K562 (cell line): Measurements from ENCODE around the gene NOLC1. TPM values are rescaled to one million over a fixed set of nuclear protein-coding genes. Genes with fewer than 3 reads are reported as not detected.

ENCODE experiments used
- CTBP1 ChIP-seq: fragments of 450-650 bp; IDR thresholded peaks from 2 replicates; pipeline ENCODE4 v1.6.1; 2016; ENCODE audit warnings: borderline replicate concordance
- GMEB1 ChIP-seq: fragments of 250-450 bp; sonication (Bioruptor Pico); IDR thresholded peaks from 2 replicates; pipeline ENCODE4 v1.4.0; 2020; ENCODE audit warnings: mild to moderate bottlenecking
- HMG20B ChIP-seq: fragments of 250-450 bp; sonication (Bioruptor Pico); IDR thresholded peaks from 2 replicates; pipeline ENCODE4 v1.5.0; 2021; ENCODE audit warnings: mild to moderate bottlenecking
- HMGN3 ChIP-seq: IDR thresholded peaks from 2 replicates; pipeline ENCODE4 v1.6.1; 2011; ENCODE audit warnings: borderline replicate concordance, low read depth, mild to moderate bottlenecking, mixed read lengths, low read length; ENCODE audit not compliant: insufficient read length; ENCODE audit errors: extremely low read depth
- JUNB ChIP-seq: fragments of 450-650 bp; formaldehyde crosslinking; conservative IDR thresholded peaks from 2 replicates; pipeline ENCODE4 v1.4.0; 2020; ENCODE audit warnings: mild to moderate bottlenecking
- PCBP1 ChIP-seq: fragments of 200-400 bp; formaldehyde crosslinking; IDR thresholded peaks from 2 replicates; pipeline ENCODE4 v1.6.1; 2018; ENCODE audit warnings: mild to moderate bottlenecking, low read depth, low read length; ENCODE audit not compliant: poor library complexity, severe bottlenecking
- PHF21A ChIP-seq: fragments of 450-650 bp; IDR thresholded peaks from 2 replicates; pipeline ENCODE4 v1.6.1; 2017; ENCODE audit warnings: low read depth, borderline replicate concordance
- POLR2B ChIP-seq: fragments of 450-650 bp; IDR thresholded peaks from 2 replicates; pipeline ENCODE4 v1.6.1; 2018; ENCODE audit warnings: low read depth; ENCODE audit not compliant: partially characterized antibody
- RBM22 ChIP-seq: fragments of 200-400 bp; formaldehyde crosslinking; IDR thresholded peaks from 2 replicates; pipeline ENCODE4 v1.6.1; 2018; ENCODE audit warnings: low read length, low read depth; ENCODE audit not compliant: poor library complexity, severe bottlenecking
- REST ChIP-seq, 2 experiments: fragments of 450-650 bp; formaldehyde crosslinking in 1 of 2; IDR thresholded peaks; 2 replicates each; pipeline versions ENCODE4 v1.4.0 to v1.6.1; 2014 to 2020; ENCODE audit warnings: mild to moderate bottlenecking in 2 of 2, borderline replicate concordance in 1 of 2, low read depth in 1 of 2
- SNAPC5 ChIP-seq: fragments of 250-450 bp; sonication (Bioruptor Pico); IDR thresholded peaks from 2 replicates; pipeline ENCODE4 v1.8.0; 2021; ENCODE audit warnings: moderate library complexity, mild to moderate bottlenecking, inconsistent platforms
- STAG1 ChIP-seq: sonication (generic); formaldehyde crosslinking; IDR thresholded peaks from 2 replicates; pipeline ENCODE4 v1.5.0; 2020; ENCODE audit warnings: missing genetic modification reagents, borderline replicate concordance
- WHSC1 ChIP-seq: IDR thresholded peaks from one replicate; pipeline ENCODE4 v1.6.1; 2012; ENCODE audit warnings: low read length, control low read depth, inconsistent platforms
- ZNF134 ChIP-seq: fragments of 250-450 bp; sonication (Bioruptor Pico); conservative IDR thresholded peaks from 2 replicates; pipeline ENCODE4 v1.4.0; 2020
- ZNF512 ChIP-seq: IDR thresholded peaks from 2 replicates; pipeline ENCODE4 v1.6.1; 2016; ENCODE audit warnings: missing genetic modification characterization, missing compliant biosample characterization
- ZNF584 ChIP-seq: fragments of 200-800 bp; sonication (Bioruptor generic); IDR thresholded peaks from 2 replicates; pipeline ENCODE4 v1.6.1; 2016; ENCODE audit warnings: low read depth, mild to moderate bottlenecking, missing genetic modification characterization, missing compliant biosample characterization
- ZNF778 ChIP-seq: fragments of 450-650 bp; formaldehyde crosslinking; IDR thresholded peaks from 2 replicates; pipeline ENCODE4 v1.4.0; 2020; ENCODE audit warnings: mild to moderate bottlenecking, moderate library complexity
- polyA plus RNA-seq, 8 experiments: library from polyadenylated mRNA; depleted of rRNA in 4 of 8; stranded (reverse) in 5 of 8; unstranded in 3 of 8; fragments of >200 nt; fragmentation: Nextera tagmentation in 2 of 8; fragmentation: Illumina TruSeq in 1 of 8; extraction: Ambion mirVana in 2 of 8; extraction: Trizol in 1 of 8; gene quantifications; 2 replicates each; pipeline versions ENCODE4 v1.2.1 to v1.2.3, GENCODE V29; 2011 to 2014; ENCODE audit warnings: inconsistent platforms in 1 of 8, missing spikeins in 1 of 8
- total RNA-seq, 7 experiments: library from RNA; depleted of rRNA in 6 of 7; stranded (reverse); fragments of >200 nt in 6 of 7; fragmentation: Illumina TruSeq in 2 of 7; extraction: Trizol in 2 of 7; gene quantifications; 2 replicates each; pipeline versions ENCODE4 v1.2.1 to v1.2.3, GENCODE V29; 2011 to 2021; ENCODE audit warnings: low replicate concordance in 1 of 7

NOLC1 gene
- total and polyA plus RNA-seq, 9 of the 15 experiments (the other 6 are each of a cell fraction or from before 2014, with no cell fraction given) = 102 to 310 (median 165) TPM

- TF ChIP-seq PCBP1 (no peak), POLR2B (peak; percentile 55), SNAPC5 (CRISPR knock-in tag) (no peak), ZNF134 (CRISPR knock-in tag) (no peak), ZNF512 (tag) (no peak), REST (IDR thresholded peaks at IDR 0.05; ENCODE audit: borderline replicate concordance) (no peak), REST (CRISPR knock-in tag; IDR thresholded peaks at IDR 0.05; ENCODE audit: low read depth) (no peak), ZNF778 (CRISPR knock-in tag) (no peak), CTBP1 (peak; percentile 71), ZNF584 (no peak), RBM22 (no peak), STAG1 (CRISPR knock-in tag) (no peak), WHSC1 (no peak), PHF21A (no peak), JUNB (no peak), HMG20B (CRISPR knock-in tag) (no peak), GMEB1 (CRISPR knock-in tag) (no peak), HMGN3 (no peak)
Observed at GRCh38 chr10:102112210-102112817, 39.9 kb upstream of the NOLC1 start (continued).
